Measurements from ENCODE around the gene SMIM7.
"Not testable (repeated sequence)": the region's sequence is repeated elsewhere in the genome, so short reads cannot be mapped to it uniquely, and the experiment has no call there.

The SMIM7 gene

GRCh38 chr19:16654627-16655026, 5.3 kb downstream of the SMIM7 start:
- DNase-seq (ENCODE audit: low spot score): no peak

- no peak for DNase-seq (ENCODE audit: low spot score)
Measured at GRCh38 chr19:16654140-16654539, 5.8 kb downstream of the SMIM7 start.

GRCh38 chr19:16652854-16653253, 7.1 kb downstream of the SMIM7 start:
- DNase-seq (ENCODE audit: low spot score): no peak

GRCh38 chr19:16651421-16652188, 8.3 kb downstream of the SMIM7 start:
- DNase-seq (ENCODE audit: low spot score): not testable (repeated sequence)

- DNase-seq (ENCODE audit: low spot score): no peak
Measured at GRCh38 chr19:16650821-16651220, 9.1 kb downstream of the SMIM7 start.

- no peak for DNase-seq (ENCODE audit: low spot score)
Measured at GRCh38 chr19:16649734-16650133, 10.2 kb downstream of the SMIM7 start.

GRCh38 chr19:16645140-16645539, 14.8 kb downstream of the SMIM7 start:
- DNase-seq (ENCODE audit: low spot score): peak; percentile 85

- no peak for DNase-seq (ENCODE audit: low spot score)
Measured at GRCh38 chr19:16641695-16642094, 18.2 kb downstream of the SMIM7 start.

- no peak for DNase-seq (ENCODE audit: low spot score)
Measured at GRCh38 chr19:16640951-16641350, 19.0 kb downstream of the SMIM7 start.

GRCh38 chr19:16638666-16639065, 21.3 kb downstream of the SMIM7 start:
- DNase-seq (ENCODE audit: low spot score): no peak

GRCh38 chr19:16637535-16637934, 22.4 kb downstream of the SMIM7 start:
- DNase-seq (ENCODE audit: low spot score): no peak

GRCh38 chr19:16631465-16631864, 28.5 kb downstream of the SMIM7 start:
- no peak for DNase-seq (ENCODE audit: low spot score)

- DNase-seq (ENCODE audit: low spot score): no peak
Measured at GRCh38 chr19:16628984-16629691, 30.8 kb downstream of the SMIM7 start.

- peak; percentile 99 for DNase-seq (ENCODE audit: low spot score)
Measured at GRCh38 chr19:16628183-16628983, 31.6 kb downstream of the SMIM7 start, which contains the start of gene MED26. Gene MED26 (minus strand): TSS chr19:16628204. CDS start chr19:16627943, 261 bp downstream.

- DNase-seq (ENCODE audit: low spot score): no peak
Measured at GRCh38 chr19:16627928-16628182, 32.1 kb downstream of the SMIM7 start.

GRCh38 chr19:16627193-16627927, 32.6 kb downstream of the SMIM7 start:
- DNase-seq (ENCODE audit: low spot score): no peak

- no peak for DNase-seq (ENCODE audit: low spot score)
Measured at GRCh38 chr19:16626796-16627192, 33.1 kb downstream of the SMIM7 start.

- no peak for DNase-seq (ENCODE audit: low spot score)
Measured at GRCh38 chr19:16625163-16625958, 34.6 kb downstream of the SMIM7 start.

GRCh38 chr19:16624236-16624635, 35.7 kb downstream of the SMIM7 start:
- no peak for DNase-seq (ENCODE audit: low spot score)

GRCh38 chr19:16623576-16623975, 36.4 kb downstream of the SMIM7 start:
- DNase-seq (ENCODE audit: low spot score): no peak

GRCh38 chr19:16623066-16623465, 36.9 kb downstream of the SMIM7 start:
- no peak for DNase-seq (ENCODE audit: low spot score)

Measured in COLO829 (cell line).